ENCODE results near the gene PHF21A.

Gene PHF21A

DNA sequence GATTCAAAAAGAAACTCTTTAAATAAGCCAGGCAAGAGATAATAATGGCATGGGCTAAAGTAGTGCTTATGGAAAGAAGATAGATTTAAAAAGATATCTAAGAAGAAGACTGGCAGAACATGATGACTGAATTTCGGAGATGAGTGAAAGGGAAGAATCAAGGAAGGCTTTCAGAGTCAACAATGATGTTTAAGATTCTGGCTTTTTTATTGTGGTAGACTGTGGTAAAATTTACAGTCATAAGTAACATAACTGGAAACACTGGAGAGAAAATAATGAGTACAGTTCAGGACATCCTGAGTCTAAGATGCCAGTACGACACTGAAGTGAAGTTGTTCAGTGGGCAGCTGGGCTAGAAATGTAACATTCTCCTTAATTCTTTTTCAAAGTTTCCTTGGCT is 85.2 kb downstream of the PHF21A start:
- Histone ChIP-seq H3K27ac (ENCODE audit: low read depth, low read length) (no peak overlapping the region), H3K4me2 (ENCODE audit: low read depth, low read length, poor library complexity, severe bottlenecking) (no peak overlapping the region), H3K79me2 (ENCODE audit: insufficient read depth, low read length) (no peaks in the 10 kb centered on the region), H3K36me3 (ENCODE audit: low read length) (no peaks in the 10 kb centered on the region), H2AFZ (ENCODE audit: low read depth, low read length, severe bottlenecking) (no peak overlapping the region), H3F3A (ENCODE audit: insufficient read depth) (no peaks in the 10 kb centered on the region; the same call in 1 of the 2 replicates), H3K9me2 (replicated peaks; ENCODE audit: insufficient read depth, low read length) (no peaks in the 10 kb centered on the region), H3K27me3 (ENCODE audit: low read length) (no peaks in the 10 kb centered on the region), H3K9ac (ENCODE audit: low read length) (no peak overlapping the region), H4K20me1 (ENCODE audit: low read depth, low read length) (no peaks in the 10 kb centered on the region), H3K9me3 (ENCODE audit: insufficient read depth, low read length) (no peaks in the 10 kb centered on the region), H3K4me3 (ENCODE audit: insufficient read depth, low read length, poor library complexity, severe bottlenecking) (no peak overlapping the region)
- TF ChIP-seq EZH2phosphoT487 (conservative IDR thresholded peaks at IDR 0.05; ENCODE audit: low read length): no peak

GRCh38 chr11:46034041-46034440 is 87.2 kb downstream of the PHF21A start:
- H3K79me2 ChIP-seq (ENCODE audit: insufficient read depth, low read length): no peaks in the 10 kb centered on the region
- TF ChIP-seq CTCF (IDR thresholded peaks at IDR 0.05; ENCODE audit: insufficient read depth, low read length, poor library complexity, severe bottlenecking) (no peak), EZH2phosphoT487 (conservative IDR thresholded peaks at IDR 0.05; ENCODE audit: low read length) (no peak)
- no peaks in the 10 kb centered on the region for H3K36me3 ChIP-seq (ENCODE audit: low read length)

GRCh38 chr11:46026606-46027293 is 94.5 kb downstream of the PHF21A start:
- Histone ChIP-seq H3K4me2 (ENCODE audit: low read depth, low read length, poor library complexity, severe bottlenecking) (no peak overlapping the region), H2AFZ (ENCODE audit: low read depth, low read length, severe bottlenecking) (no peak overlapping the region), H4K20me1 (ENCODE audit: low read depth, low read length) (no peaks in the 10 kb centered on the region), H3K27ac (ENCODE audit: low read depth, low read length) (no peak overlapping the region), H3K36me3 (ENCODE audit: low read length) (no peaks in the 10 kb centered on the region), H3K9me2 (replicated peaks; ENCODE audit: insufficient read depth, low read length) (no peaks in the 10 kb centered on the region), H3F3A (ENCODE audit: insufficient read depth) (no peaks in the 10 kb centered on the region), H3K9me3 (ENCODE audit: insufficient read depth, low read length) (no peaks in the 10 kb centered on the region), H3K79me2 (ENCODE audit: insufficient read depth, low read length) (no peaks in the 10 kb centered on the region), H3K9ac (ENCODE audit: low read length) (no peak overlapping the region), H3K4me3 (ENCODE audit: insufficient read depth, low read length, poor library complexity, severe bottlenecking) (no peak overlapping the region), H3K27me3 (ENCODE audit: low read length) (no peaks in the 10 kb centered on the region)
- no peak for TF ChIP-seq EZH2phosphoT487 (conservative IDR thresholded peaks at IDR 0.05; ENCODE audit: low read length)

More at GRCh38 chr11:46034041-46034440, 87.2 kb downstream of the PHF21A start:
- Histone ChIP-seq H3K9me3 (ENCODE audit: insufficient read depth, low read length) (no peaks in the 10 kb centered on the region), H3F3A (ENCODE audit: insufficient read depth) (no peaks in the 10 kb centered on the region), H3K27ac (ENCODE audit: low read depth, low read length) (no peak overlapping the region), H3K27me3 (ENCODE audit: low read length) (no peaks in the 10 kb centered on the region), H3K9ac (ENCODE audit: low read length) (no peak overlapping the region), H3K9me2 (replicated peaks; ENCODE audit: insufficient read depth, low read length) (no peaks in the 10 kb centered on the region), H3K4me3 (ENCODE audit: insufficient read depth, low read length, poor library complexity, severe bottlenecking) (no peak overlapping the region), H3K4me2 (ENCODE audit: low read depth, low read length, poor library complexity, severe bottlenecking) (no peak overlapping the region), H4K20me1 (ENCODE audit: low read depth, low read length) (no peaks in the 10 kb centered on the region), H2AFZ (ENCODE audit: low read depth, low read length, severe bottlenecking) (no peak overlapping the region)

GRCh38 chr11:46020084-46020599 is 101.1 kb downstream of the PHF21A start:
- H3K9me3 ChIP-seq (ENCODE audit: insufficient read depth, low read length): no peaks in the 10 kb centered on the region
- TF ChIP-seq CTCF (IDR thresholded peaks at IDR 0.05; ENCODE audit: insufficient read depth, low read length, poor library complexity, severe bottlenecking): no peak
- no peak for TF ChIP-seq EZH2phosphoT487 (conservative IDR thresholded peaks at IDR 0.05; ENCODE audit: low read length)
- no peak overlapping the region for H2AFZ ChIP-seq (ENCODE audit: low read depth, low read length, severe bottlenecking)
- H3K9me2 ChIP-seq (replicated peaks; ENCODE audit: insufficient read depth, low read length): no peaks in the 10 kb centered on the region
- H3K27ac ChIP-seq (ENCODE audit: low read depth, low read length): no peak overlapping the region
- no peak overlapping the region for H3K9ac ChIP-seq (ENCODE audit: low read length)
- no peaks in the 10 kb centered on the region for H3F3A ChIP-seq (ENCODE audit: insufficient read depth)
- no peaks in the 10 kb centered on the region for H3K27me3 ChIP-seq (ENCODE audit: low read length)
- H3K4me2 ChIP-seq (ENCODE audit: low read depth, low read length, poor library complexity, severe bottlenecking): no peak overlapping the region
- H3K79me2 ChIP-seq (ENCODE audit: insufficient read depth, low read length): no peaks in the 10 kb centered on the region
- H3K4me3 ChIP-seq (ENCODE audit: insufficient read depth, low read length, poor library complexity, severe bottlenecking): no peak overlapping the region
- no peaks in the 10 kb centered on the region for H3K36me3 ChIP-seq (ENCODE audit: low read length)
- no peaks in the 10 kb centered on the region for H4K20me1 ChIP-seq (ENCODE audit: low read depth, low read length)
